Measurements from ENCODE around the gene MYO15A.
A peak's percentile ranks its signal among the peaks of the same experiment; 100 is the strongest.

MYO15A gene

GRCh38 chr17:18124345-18125126 is 16.0 kb downstream of the MYO15A start:
- DNase-seq (ENCODE audit: low read depth in 2 of 2), result no peak

GRCh38 chr17:18129041-18129502 is 20.5 kb downstream of the MYO15A start:
- no peak for DNase-seq (ENCODE audit: low read depth in 2 of 2)

GRCh38 chr17:18132711-18133110 is 24.2 kb downstream of the MYO15A start:
- DNase-seq (ENCODE audit: low read depth in 2 of 2), result no peak

GRCh38 chr17:18136357-18136756 is 27.8 kb downstream of the MYO15A start:
- DNase-seq (ENCODE audit: low read depth in 2 of 2), result no peak

GRCh38 chr17:18138065-18138749 is 29.7 kb downstream of the MYO15A start:
- DNase-seq (ENCODE audit: low read depth in 2 of 2), result no peak

GRCh38 chr17:18139092-18139491 is 30.5 kb downstream of the MYO15A start:
- no peak for DNase-seq (ENCODE audit: low read depth in 2 of 2)

GRCh38 chr17:18139498-18139897 is 30.9 kb downstream of the MYO15A start:
- DNase-seq (ENCODE audit: low read depth in 2 of 2), result no peak

GRCh38 chr17:18139949-18140348 is 31.4 kb downstream of the MYO15A start:
- no peak for DNase-seq (ENCODE audit: low read depth in 2 of 2)

- no peak for DNase-seq (ENCODE audit: low read depth in 2 of 2)
These were observed 32.1 kb downstream of the MYO15A start for GRCh38 chr17:18140648-18141047.

GRCh38 chr17:18141210-18141803 is 32.8 kb downstream of the MYO15A start:
- peak; percentile 5 to 13 for DNase-seq (ENCODE audit: low read depth in 2 of 2)

- DNase-seq (ENCODE audit: low read depth in 2 of 2), result no peak
These were observed 33.9 kb downstream of the MYO15A start for GRCh38 chr17:18142417-18142816.

- no peak for DNase-seq (ENCODE audit: low read depth in 2 of 2)
These were observed 34.7 kb downstream of the MYO15A start for GRCh38 chr17:18143044-18143936.

GRCh38 chr17:18144261-18144660 is 35.7 kb downstream of the MYO15A start:
- DNase-seq (ENCODE audit: low read depth in 2 of 2), result no peak

GRCh38 chr17:18144855-18145254 is 36.3 kb downstream of the MYO15A start:
- no peak for DNase-seq (ENCODE audit: low read depth in 2 of 2)

GRCh38 chr17:18145811-18146210 is 37.3 kb downstream of the MYO15A start:
- DNase-seq (ENCODE audit: low read depth in 2 of 2), result no peak

- no peak for DNase-seq (ENCODE audit: low read depth in 2 of 2)
These were observed 37.7 kb downstream of the MYO15A start for GRCh38 chr17:18146259-18146658.

GRCh38 chr17:18146980-18147379 is 38.4 kb downstream of the MYO15A start:
- DNase-seq (ENCODE audit: low read depth in 2 of 2), result no peak

GRCh38 chr17:18148586-18148985 is 40.0 kb downstream of the MYO15A start:
- DNase-seq (ENCODE audit: low read depth in 2 of 2), result no peak

- no peak for DNase-seq (ENCODE audit: low read depth in 2 of 2)
These were observed 42.7 kb downstream of the MYO15A start for GRCh38 chr17:18151290-18151689.

GRCh38 chr17:18155179-18155578 is 46.6 kb downstream of the MYO15A start:
- DNase-seq (ENCODE audit: low read depth in 2 of 2), result no peak

GRCh38 chr17:18156171-18156975 is 47.8 kb downstream of the MYO15A start:
- no peak for DNase-seq (ENCODE audit: low read depth in 2 of 2)
